ENCODE results near the gene SLC13A5.
"Not testable (repeated sequence)": the region's sequence is repeated elsewhere in the genome, so short reads cannot be mapped to it uniquely, and the experiment has no call there.

The SLC13A5 gene

GRCh38 chr17:6663200-6663599 lies 50.0 kb downstream of the SLC13A5 start:
- not testable (repeated sequence) for DNase-seq

GRCh38 chr17:6661464-6661848 lies 51.7 kb downstream of the SLC13A5 start:
- DNase-seq, result no peak

GRCh38 chr17:6660805-6661463 lies 52.2 kb downstream of the SLC13A5 start:
- DNase-seq, result peak in 4 of 56 donors; percentile 11 to 31 (median 22)

GRCh38 chr17:6660101-6660500 lies 53.1 kb downstream of the SLC13A5 start:
- DNase-seq, result no peak

GRCh38 chr17:6658411-6658810 lies 54.8 kb downstream of the SLC13A5 start:
- not testable (repeated sequence) for DNase-seq

GRCh38 chr17:6657633-6658287 lies 55.4 kb downstream of the SLC13A5 start:
- peak in 2 of 56 donors; percentile 24 to 33 for DNase-seq

GRCh38 chr17:6656797-6657632 lies 56.2 kb downstream of the SLC13A5 start:
- peak in 11 of 56 donors; percentile 18 to 74 (median 29) for DNase-seq

- peak in 5 of 56 donors; percentile 20 to 55 (median 36) for DNase-seq
These were observed 57.3 kb downstream of the SLC13A5 start for GRCh38 chr17:6655732-6656361.

- DNase-seq, result peak in 3 of 56 donors; percentile 25 to 61 (median 48)
These were observed 58.1 kb downstream of the SLC13A5 start for GRCh38 chr17:6654841-6655731.

- DNase-seq, result peak in 5 of 56 donors; percentile 32 to 63 (median 49)
These were observed 61.2 kb downstream of the SLC13A5 start for GRCh38 chr17:6651919-6652452.

GRCh38 chr17:6651354-6651918 lies 61.7 kb downstream of the SLC13A5 start, which contains the start of the genes C17orf100 and MED31:
C17orf100 (plus strand) TSS chr17:6651762; CDS start chr17:6651914, 152 bp downstream.
MED31 (minus strand) TSS chr17:6651605; CDS start chr17:6651528, 77 bp downstream.
- peak; percentile 45 to 96 (median 88) for DNase-seq

GRCh38 chr17:6648181-6648580 lies 65.0 kb downstream of the SLC13A5 start:
- DNase-seq, result no peak

GRCh38 chr17:6643451-6644125 lies 69.6 kb downstream of the SLC13A5 start:
- DNase-seq, result no peak

GRCh38 chr17:6642592-6642991 lies 70.6 kb downstream of the SLC13A5 start:
- no peak for DNase-seq

GRCh38 chr17:6641247-6641863 lies 71.8 kb downstream of the SLC13A5 start:
- peak in 1 of 56 donors; percentile 64 for DNase-seq

GRCh38 chr17:6640536-6641246 lies 72.5 kb downstream of the SLC13A5 start, which contains the start of the genes KIAA0753 and TXNDC17:
KIAA0753 (minus strand) TSS chr17:6640711; CDS start chr17:6635103, 5,608 bp downstream.
TXNDC17 (plus strand) TSS chr17:6641060; CDS start chr17:6641083, 23 bp downstream.
- peak in 55 of 56 donors; percentile 44 to 98 (median 85) for DNase-seq
